ENCODE results near the gene TMC5.

GRCh38 chr16:19524356-19524615, 106.6 kb downstream of the TMC5 start:
- no peak for TF ChIP-seq CTCF (IDR thresholded peaks at IDR 0.05; ENCODE audit: low read depth, low read length)
- TF ChIP-seq MAX (IDR thresholded peaks at IDR 0.05; ENCODE audit: low read depth, low read length): no peak
- TF ChIP-seq POLR2A (IDR thresholded peaks at IDR 0.05; ENCODE audit: extremely low read depth, insufficient read length): no peak
- no peak for TF ChIP-seq MYC (IDR thresholded peaks at IDR 0.05; ENCODE audit: low read depth, low read length)

Data from NB4 (cell line).